OCI-LY3 (cell line): ENCODE results near the gene COL4A1.

Source experiments
- H2AFZ ChIP-seq: fragments of 200-600, 300-600 bp; shearing (Covaris generic); 2 replicates; pipeline ENCODE4 v1.6.0; 2014; ENCODE audit warnings: antibody characterized with exemption, low read depth, low read length
- H3K27ac ChIP-seq: fragments of 200-600, 300-600 bp; sonication (generic); 2 replicates; pipeline ENCODE4 v1.5.1; 2014; ENCODE audit warnings: mild to moderate bottlenecking, low read length, moderate library complexity, mixed read lengths
- H3K27me3 ChIP-seq: fragments of 200-600, 300-600 bp; sonication (generic); 2 replicates; pipeline ENCODE4 v1.6.1; 2014; ENCODE audit warnings: low read depth, low read length, mixed read lengths
- H3K36me3 ChIP-seq: fragments of 200-600, 300-600 bp; sonication (generic); replicated peaks from 2 replicates; pipeline ENCODE3; 2014; ENCODE audit warnings: low read depth, low read length, mixed read lengths
- H3K4me1 ChIP-seq: fragments of 300-600, 200-600 bp; sonication (generic); 2 replicates; pipeline ENCODE4 v1.6.1; 2014; ENCODE audit warnings: low read length, mixed read lengths
- H3K4me2 ChIP-seq: fragments of 200-600, 300-600 bp; sonication (generic); 2 replicates; pipeline ENCODE4 v1.6.1; 2014; ENCODE audit warnings: low read length, mixed read lengths
- H3K4me3 ChIP-seq: fragments of 300-600, 200-600 bp; sonication (generic); 2 replicates; pipeline ENCODE4 v1.5.1; 2014; ENCODE audit warnings: antibody characterized with exemption, mild to moderate bottlenecking, low read length, moderate library complexity
- H3K79me2 ChIP-seq: fragments of 300-600, 200-600 bp; shearing (Covaris generic); 2 replicates; pipeline ENCODE4 v1.6.1; 2014; ENCODE audit warnings: mild to moderate bottlenecking, low read length, mixed read lengths
- H3K9ac ChIP-seq: fragments of 300-600, 200-600 bp; shearing (Covaris generic); 2 replicates; pipeline ENCODE4 v1.6.0; 2014; ENCODE audit warnings: mild to moderate bottlenecking, low read length, moderate library complexity
- H3K9me3 ChIP-seq: fragments of 200-600, 300-600 bp; shearing (Covaris generic); 2 replicates; pipeline ENCODE4 v1.6.1; 2014; ENCODE audit warnings: low read length, mixed read lengths; ENCODE audit not compliant: insufficient read depth
- H4K20me1 ChIP-seq: fragments of 200-600, 300-600 bp; sonication (generic); 2 replicates; pipeline ENCODE4 v1.6.1; 2016; ENCODE audit warnings: low read length, mixed read lengths; ENCODE audit not compliant: insufficient read depth
- EZH2phosphoT487 ChIP-seq: fragments of 200-600 bp; shearing (Covaris generic); IDR thresholded peaks from 2 replicates; pipeline ENCODE4 v1.6.1; 2018; ENCODE audit warnings: antibody characterized with exemption, mixed run types, low read depth
- TF ChIP-seq, protein P1 (sequence below): fragments of 200-600, 300-600 bp; sonication (generic); IDR thresholded peaks from 2 replicates; pipeline ENCODE4 v1.5.1; 2014; ENCODE audit warnings: antibody characterized with exemption, low read length, low read depth

The COL4A1 gene

DNA sequence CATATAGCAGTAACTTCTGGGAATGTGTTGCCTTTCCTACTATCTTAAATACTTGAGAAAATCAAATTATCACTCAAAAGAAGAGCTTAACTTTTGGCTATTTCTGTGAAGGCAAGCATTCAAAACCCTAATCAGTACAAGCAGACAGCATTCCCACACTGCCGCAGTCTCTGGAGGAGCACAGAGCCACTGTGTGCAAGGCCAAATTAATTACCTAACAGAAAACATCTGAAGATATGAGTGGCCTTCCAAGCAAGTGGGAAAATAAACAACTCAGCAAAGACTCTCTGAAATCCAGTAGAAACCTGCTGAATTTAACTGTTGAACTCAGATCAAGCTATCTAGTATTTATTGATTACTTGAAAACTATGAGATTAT is 68.2 kb downstream of the COL4A1 start:
- Histone ChIP-seq H3K36me3 (no peaks in the 10 kb centered on the region), H2AFZ (no peak overlapping the region), H3K4me2 (no peak overlapping the region), H3K4me1 (no peaks in the 10 kb centered on the region), H3K4me3 (no peak overlapping the region), H3K27ac (no peak overlapping the region), H3K79me2 (no peaks in the 10 kb centered on the region), H3K27me3 (peaks cover 39% of the 10 kb centered on the region), H3K9ac (no peak overlapping the region), H3K9me3 (no peaks in the 10 kb centered on the region), H4K20me1 (no peaks in the 10 kb centered on the region)
- no peak for TF ChIP-seq EZH2phosphoT487
- TF ChIP-seq, protein P1, sequence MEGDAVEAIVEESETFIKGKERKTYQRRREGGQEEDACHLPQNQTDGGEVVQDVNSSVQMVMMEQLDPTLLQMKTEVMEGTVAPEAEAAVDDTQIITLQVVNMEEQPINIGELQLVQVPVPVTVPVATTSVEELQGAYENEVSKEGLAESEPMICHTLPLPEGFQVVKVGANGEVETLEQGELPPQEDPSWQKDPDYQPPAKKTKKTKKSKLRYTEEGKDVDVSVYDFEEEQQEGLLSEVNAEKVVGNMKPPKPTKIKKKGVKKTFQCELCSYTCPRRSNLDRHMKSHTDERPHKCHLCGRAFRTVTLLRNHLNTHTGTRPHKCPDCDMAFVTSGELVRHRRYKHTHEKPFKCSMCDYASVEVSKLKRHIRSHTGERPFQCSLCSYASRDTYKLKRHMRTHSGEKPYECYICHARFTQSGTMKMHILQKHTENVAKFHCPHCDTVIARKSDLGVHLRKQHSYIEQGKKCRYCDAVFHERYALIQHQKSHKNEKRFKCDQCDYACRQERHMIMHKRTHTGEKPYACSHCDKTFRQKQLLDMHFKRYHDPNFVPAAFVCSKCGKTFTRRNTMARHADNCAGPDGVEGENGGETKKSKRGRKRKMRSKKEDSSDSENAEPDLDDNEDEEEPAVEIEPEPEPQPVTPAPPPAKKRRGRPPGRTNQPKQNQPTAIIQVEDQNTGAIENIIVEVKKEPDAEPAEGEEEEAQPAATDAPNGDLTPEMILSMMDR = no peak

DNA sequence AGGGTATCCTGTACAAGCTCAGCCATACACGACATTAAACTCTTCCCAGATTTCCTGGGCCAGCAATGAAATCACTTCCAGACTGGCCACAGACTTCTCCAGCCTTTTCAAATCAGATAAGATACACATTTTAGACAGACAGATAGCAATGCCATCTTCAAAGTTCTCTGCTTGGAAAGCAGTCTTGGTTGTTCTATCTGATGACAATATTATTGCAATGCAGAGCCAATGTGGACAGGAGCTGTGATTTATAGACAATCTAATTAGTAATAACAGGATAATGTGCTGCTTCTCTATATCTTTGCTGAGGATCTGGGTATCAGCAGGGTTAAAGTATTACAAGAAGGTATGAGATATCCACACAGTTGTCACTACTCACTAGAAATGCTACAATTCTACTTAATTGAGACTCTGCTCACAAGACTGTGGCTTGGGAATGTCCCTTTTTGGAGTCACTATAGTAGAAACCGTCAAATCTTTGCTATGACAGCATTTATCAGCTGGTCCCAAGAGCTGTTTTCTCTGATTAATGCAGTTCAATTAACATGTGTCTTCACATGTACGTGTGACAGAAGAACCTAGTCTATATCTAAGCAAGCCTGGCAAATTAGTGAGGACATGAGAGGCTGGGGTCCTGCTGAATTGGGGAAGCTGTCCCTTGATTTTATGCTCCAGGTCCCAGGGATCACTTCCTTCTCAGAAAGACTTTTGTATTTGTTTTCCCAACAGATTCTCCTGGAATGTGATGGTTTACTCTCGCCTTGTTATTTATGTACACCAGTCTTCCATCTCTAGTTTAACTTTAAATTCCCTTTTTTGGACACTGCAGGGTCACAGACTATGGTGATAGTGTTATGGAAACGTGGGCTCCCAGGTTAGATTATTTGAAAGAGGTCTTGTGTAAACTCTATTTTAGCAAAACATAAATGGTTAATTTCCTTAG is 68.8 kb downstream of the COL4A1 start:
- H3K27me3 ChIP-seq = peaks cover 45% of the 10 kb centered on the region
- H3K9me3 ChIP-seq = no peaks in the 10 kb centered on the region
- H3K4me3 ChIP-seq = no peak overlapping the region
- H3K79me2 ChIP-seq = no peaks in the 10 kb centered on the region
- no peaks in the 10 kb centered on the region for H3K36me3 ChIP-seq
- no peak overlapping the region for H3K27ac ChIP-seq
- H3K4me2 ChIP-seq = no peak overlapping the region
- H2AFZ ChIP-seq = no peak overlapping the region
- H4K20me1 ChIP-seq = no peaks in the 10 kb centered on the region
- no peak overlapping the region for H3K9ac ChIP-seq
- no peaks in the 10 kb centered on the region for H3K4me1 ChIP-seq
- TF ChIP-seq, protein P1 = no peak
- no peak for TF ChIP-seq EZH2phosphoT487

DNA sequence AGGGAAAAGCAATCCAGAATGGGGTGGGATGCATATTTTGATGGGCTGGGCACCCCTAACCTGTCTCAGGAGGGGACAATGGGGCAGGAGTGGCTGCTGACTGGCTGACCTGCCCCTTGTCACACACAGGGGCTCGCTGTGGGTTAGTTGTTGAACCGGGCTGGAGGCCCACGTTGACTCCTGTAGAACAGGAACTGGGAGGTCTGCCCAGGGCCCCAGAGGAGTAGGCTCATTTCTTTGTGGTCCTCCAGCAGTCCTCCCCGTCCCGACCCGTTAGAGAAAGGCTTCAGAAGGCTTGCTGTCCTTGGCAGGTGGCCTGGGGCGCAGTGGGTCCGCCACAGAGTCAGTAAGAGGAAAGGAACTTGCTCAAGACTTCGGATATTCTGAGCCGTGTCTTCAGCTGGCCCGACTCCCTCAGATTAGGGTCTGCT is 70.1 kb downstream of the COL4A1 start:
- no peaks in the 10 kb centered on the region for H3K79me2 ChIP-seq
- H3K4me1 ChIP-seq = no peaks in the 10 kb centered on the region
- no peak overlapping the region for H3K9ac ChIP-seq
- peaks cover 51% of the 10 kb centered on the region for H3K27me3 ChIP-seq
- no peak for TF ChIP-seq EZH2phosphoT487
- TF ChIP-seq, protein P1 = no peak
- H3K27ac ChIP-seq = no peak overlapping the region
- no peak overlapping the region for H2AFZ ChIP-seq
- H3K4me3 ChIP-seq = no peak overlapping the region
- H3K36me3 ChIP-seq = no peaks in the 10 kb centered on the region
- H3K4me2 ChIP-seq = no peak overlapping the region
- H4K20me1 ChIP-seq = no peaks in the 10 kb centered on the region
- H3K9me3 ChIP-seq = no peaks in the 10 kb centered on the region

DNA sequence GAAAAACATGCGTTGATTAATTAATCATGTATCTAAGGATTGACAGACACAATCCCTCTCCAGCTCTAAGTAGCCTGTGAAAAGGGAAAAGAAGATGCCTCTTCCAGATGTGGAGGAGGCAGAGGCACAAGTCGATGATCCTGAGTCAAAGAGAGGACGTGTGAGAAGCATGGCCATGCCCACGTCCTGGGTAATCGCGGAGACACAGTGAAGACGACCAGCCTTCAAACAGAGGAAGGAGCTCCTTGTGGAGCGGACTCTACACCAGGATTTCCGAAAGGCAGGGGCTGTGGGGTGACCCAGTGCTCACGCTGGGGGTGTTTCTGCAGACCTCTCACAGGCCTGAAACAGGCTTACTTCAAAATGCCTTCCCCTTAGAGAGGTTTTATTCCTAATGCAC is 70.5 kb downstream of the COL4A1 start:
- Histone ChIP-seq H3K27ac (no peak overlapping the region), H3K4me2 (no peak overlapping the region), H3K9me3 (no peaks in the 10 kb centered on the region), H3K4me3 (no peak overlapping the region), H3K79me2 (no peaks in the 10 kb centered on the region), H4K20me1 (no peaks in the 10 kb centered on the region), H3K27me3 (peaks cover 52% of the 10 kb centered on the region), H2AFZ (no peak overlapping the region), H3K9ac (no peak overlapping the region), H3K36me3 (no peaks in the 10 kb centered on the region), H3K4me1 (no peaks in the 10 kb centered on the region)
- TF ChIP-seq, protein P1 = no peak
